LNCAP (cell line): ENCODE results near the gene RPAP2.

Source experiments
- TF ChIP-seq, protein P1 (sequence below): fragments of 450-650 bp; IDR thresholded peaks from 2 replicates; pipeline ENCODE4 v1.5.1; 2017; ENCODE audit warnings: mild to moderate bottlenecking

Gene RPAP2

DNA sequence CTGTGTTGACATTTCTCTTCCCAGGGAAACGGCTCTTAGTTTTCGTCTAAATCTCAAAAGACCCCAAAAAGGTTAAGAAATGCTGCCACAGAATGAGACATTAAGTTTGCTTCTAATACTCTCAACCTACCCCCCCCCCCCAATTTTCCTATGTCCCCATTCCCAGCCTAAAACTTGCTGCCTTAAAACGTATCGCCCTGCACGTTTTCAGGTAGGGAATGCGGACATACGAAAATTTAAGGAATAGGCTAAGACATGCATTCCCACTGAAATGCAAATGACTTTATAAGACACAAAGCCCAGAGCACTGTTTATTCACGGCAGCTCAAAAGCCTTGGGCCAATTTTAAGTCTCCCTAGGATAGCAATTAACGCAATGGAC, 142.4 kb downstream of the RPAP2 start:
- TF ChIP-seq, protein P1, sequence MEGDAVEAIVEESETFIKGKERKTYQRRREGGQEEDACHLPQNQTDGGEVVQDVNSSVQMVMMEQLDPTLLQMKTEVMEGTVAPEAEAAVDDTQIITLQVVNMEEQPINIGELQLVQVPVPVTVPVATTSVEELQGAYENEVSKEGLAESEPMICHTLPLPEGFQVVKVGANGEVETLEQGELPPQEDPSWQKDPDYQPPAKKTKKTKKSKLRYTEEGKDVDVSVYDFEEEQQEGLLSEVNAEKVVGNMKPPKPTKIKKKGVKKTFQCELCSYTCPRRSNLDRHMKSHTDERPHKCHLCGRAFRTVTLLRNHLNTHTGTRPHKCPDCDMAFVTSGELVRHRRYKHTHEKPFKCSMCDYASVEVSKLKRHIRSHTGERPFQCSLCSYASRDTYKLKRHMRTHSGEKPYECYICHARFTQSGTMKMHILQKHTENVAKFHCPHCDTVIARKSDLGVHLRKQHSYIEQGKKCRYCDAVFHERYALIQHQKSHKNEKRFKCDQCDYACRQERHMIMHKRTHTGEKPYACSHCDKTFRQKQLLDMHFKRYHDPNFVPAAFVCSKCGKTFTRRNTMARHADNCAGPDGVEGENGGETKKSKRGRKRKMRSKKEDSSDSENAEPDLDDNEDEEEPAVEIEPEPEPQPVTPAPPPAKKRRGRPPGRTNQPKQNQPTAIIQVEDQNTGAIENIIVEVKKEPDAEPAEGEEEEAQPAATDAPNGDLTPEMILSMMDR: no peak

DNA sequence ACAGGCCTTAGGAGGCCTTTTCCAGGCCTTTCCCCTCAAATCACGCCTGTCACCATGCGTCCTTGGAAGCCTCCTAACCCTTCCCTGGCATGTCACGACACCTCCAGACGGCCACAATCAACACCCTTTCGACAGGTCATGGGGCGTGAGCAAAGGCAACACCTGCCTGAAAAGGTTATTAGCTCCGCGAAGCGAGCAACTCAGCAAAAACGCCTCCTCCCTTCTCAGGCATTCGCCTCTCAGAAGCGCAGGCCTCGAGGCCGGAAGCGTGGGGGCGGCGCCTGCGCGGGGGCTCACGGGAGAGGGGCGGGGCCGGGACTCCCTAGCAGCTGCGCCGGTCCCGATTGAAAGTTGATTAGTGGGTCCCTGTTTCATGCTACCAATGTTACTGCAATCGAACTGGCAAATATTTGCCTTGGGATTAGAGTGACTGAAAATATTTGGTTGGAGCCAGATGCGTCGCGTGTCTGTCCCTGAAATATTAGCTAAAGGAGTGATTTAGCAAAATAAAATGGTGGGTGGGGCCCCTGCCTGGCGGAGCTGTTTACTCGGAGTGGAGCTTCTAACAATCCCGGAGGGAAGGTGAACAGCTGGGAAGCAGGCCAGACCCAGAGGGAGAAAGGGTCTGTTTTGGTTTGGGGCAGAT, 143.0 kb downstream of the RPAP2 start:
- TF ChIP-seq, protein P1: no peak

DNA sequence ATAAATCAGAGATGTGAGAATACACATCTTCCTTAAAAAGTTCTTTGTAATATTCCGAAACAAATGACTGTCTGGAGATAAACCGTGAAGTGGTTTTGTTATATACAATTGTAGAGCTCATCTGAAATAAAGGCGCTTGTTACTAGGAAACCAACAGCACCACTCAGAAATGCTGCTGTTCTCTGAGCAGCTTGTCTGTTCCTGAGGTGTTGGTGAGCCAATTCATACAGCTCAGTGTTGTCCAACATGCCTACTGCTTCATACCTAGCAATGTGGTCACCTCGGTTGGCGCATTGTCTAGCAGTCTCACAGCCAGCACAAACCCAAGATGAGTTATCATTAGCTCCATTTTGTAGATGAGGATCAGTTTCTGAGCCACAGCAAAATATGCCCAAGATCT, 143.5 kb downstream of the RPAP2 start:
- TF ChIP-seq, protein P1: no peak

DNA sequence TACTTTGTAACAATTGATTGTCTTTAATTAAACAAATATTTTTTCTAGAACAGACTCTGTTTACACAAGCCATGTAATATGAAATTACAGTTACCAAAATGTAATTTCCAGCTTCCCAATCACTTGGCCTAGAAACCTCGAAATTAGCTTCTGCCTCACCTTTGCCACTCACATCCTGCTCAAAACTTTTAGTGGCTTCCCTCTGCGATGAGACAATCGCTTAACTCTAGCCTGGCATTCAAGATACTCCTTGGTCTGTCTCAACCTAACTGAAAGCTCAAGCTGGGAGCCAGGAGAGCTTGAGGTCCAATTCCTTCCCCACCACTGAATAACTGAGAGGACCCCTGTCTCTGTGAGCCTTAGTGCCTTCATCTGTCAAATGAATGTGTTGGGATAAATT, 145.0 kb downstream of the RPAP2 start:
- TF ChIP-seq, protein P1: no peak

DNA sequence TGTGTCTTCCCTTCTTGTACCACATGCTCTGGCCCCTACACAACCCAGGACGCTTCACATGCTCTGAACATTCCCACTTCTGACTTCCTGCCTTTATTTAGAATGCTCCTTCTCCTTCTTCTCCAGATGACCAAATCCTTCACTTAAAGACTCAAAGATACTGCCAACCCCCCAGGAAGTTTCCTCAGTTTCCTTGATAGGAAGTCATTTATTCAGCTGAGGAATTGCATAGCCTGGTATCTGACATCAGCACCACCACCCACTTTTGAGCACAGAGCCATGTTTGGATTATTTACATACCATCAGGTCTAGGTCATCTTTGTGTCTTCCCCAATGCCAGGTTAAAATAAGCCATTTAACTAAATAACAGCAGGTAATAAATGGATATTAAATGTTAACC, 145.5 kb downstream of the RPAP2 start:
- TF ChIP-seq, protein P1: no peak

DNA sequence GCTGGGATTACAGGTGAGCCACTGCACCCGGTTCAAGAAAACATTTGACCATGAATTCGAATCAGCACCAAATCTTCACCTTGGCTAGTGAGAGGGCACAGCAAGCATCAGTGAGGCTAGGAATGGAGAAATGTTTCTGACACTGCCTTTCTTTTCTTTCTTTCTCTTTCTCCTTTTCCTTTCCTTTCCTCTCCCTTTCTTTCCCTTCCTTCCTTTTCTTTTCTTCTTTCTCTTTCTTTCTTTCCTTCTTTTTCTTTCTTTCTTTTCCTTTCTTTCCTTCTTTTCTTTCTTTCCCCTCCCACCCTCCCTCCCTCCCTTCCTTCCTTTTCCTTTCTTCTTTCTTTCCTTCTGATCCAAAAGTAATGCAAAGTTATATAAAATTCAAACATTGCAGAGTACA, 147.0 kb downstream of the RPAP2 start:
- TF ChIP-seq, protein P1: no peak

DNA sequence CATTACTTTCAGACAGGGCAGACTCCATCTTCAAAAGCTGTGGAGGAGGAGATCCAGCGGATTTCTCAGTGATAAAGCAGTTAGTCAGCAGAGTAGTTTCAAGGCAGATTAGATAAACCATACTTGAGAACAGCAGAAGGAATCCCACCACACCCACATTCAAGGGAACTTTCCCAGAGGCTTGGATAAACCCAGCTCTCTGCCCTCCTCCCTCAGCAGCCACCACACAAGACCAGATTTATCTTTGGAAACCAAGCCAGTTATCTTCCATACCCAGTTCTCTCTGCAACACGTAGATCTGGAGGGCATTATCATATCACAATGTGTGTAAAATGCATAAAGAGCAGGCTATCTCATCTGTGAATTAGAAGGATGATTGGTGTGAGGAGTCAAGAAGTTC, 147.7 kb downstream of the RPAP2 start:
- TF ChIP-seq, protein P1: no peak
